Pancreas (tissue), 10 donors: ENCODE measurements around the gene SIDT1. TPM values are rescaled to one million over a fixed set of nuclear protein-coding genes. Genes with fewer than 3 reads are reported as not detected.

ENCODE experiments used
- ATAC-seq, 4 donors: fragments of 200-7000 bp; cut with Tn5 transposase; one replicate each; pipeline versions ENCODE4 v1.8.0 to v1.9.1; 2020; ENCODE audit warnings: mild to moderate bottlenecking in 4 of 4, moderate library complexity in 4 of 4
- DNase-seq, 6 donors: peaks; one replicate each; pipeline ENCODE4 v3.0.0-alpha.2; 2020
- FAIRE-seq: peaks from 2 replicates; lab custom pipeline; 2012; peaks lifted over from hg19 to GRCh38; lab: Jason Lieb, UNC
- H3K27ac ChIP-seq, 4 donors: fragments of 200-600 bp; sonication (generic); 1 replicate in 3 of 4; 2 replicates in 1 of 4; pipeline versions ENCODE4 v1.5.0 to v1.8.0; 2020
- H3K27me3 ChIP-seq, 4 donors: fragments of 200-600 bp; one replicate each; pipeline ENCODE4 v1.8.0; 2021
- H3K36me3 ChIP-seq, 3 donors: fragments of 200-600 bp; sonication (generic) in 1 of 3; one replicate each; pipeline versions ENCODE4 v1.5.0 to v1.8.0; 2020 to 2021
- H3K4me1 ChIP-seq, 3 donors: fragments of 200-600 bp; one replicate each; pipeline ENCODE4 v1.8.0; 2021
- H3K4me3 ChIP-seq, 4 donors: fragments of 200-600 bp; sonication (generic) in 2 of 4; one replicate each; pipeline versions ENCODE4 v1.5.0 to v1.8.0; 2020 to 2021
- H3K9me3 ChIP-seq, 4 donors: fragments of 200-600 bp; one replicate each; pipeline ENCODE4 v1.8.0; 2021
- CTCF ChIP-seq, 4 donors: fragments of 200-600 bp; sonication (generic) in 3 of 4; IDR thresholded peaks; one replicate each; pipeline versions ENCODE4 v1.5.0 to v1.8.0; 2021; ENCODE audit warnings: antibody characterized with exemption in 4 of 4
- WGBS, 2 donors: extraction: QIAGEN DNeasy Blood & Tissue Kit; methylation state at CpG; one replicate each; pipeline ENCODE4 v1.1.7; 2013; 5-methylcytosine and 5-hydroxymethylcytosine counted together
- intact Hi-C, 3 donors: fragments of 100-400 bp; cut with DNase I; formaldehyde crosslinking; loops; one replicate each; pipeline versions ENCODE4 v1.11.1 to v1.14.2; 2022
- polyA plus RNA-seq, 2 donors: library from polyadenylated mRNA; stranded (reverse); fragments of 200-250 nt; gene quantifications; one replicate each; pipeline ENCODE4 v1.2.3, GENCODE V29; 2013
- total RNA-seq, 6 donors: library from RNA; stranded (reverse); fragmentation: NEBNext Ultra II Directional in 4 of 6; extraction: Animal tissue kit (Norgen Biotek cat#: 25700) in 4 of 6; gene quantifications; one replicate each; pipeline versions ENCODE4 v1.2.1 to v1.2.4, GENCODE V29; 2021 to 2023
- donor health status: healthy with polysubstance abuse.
- donor health status: DM: no; HTN: no; CAD: no; lungs with moderate emphysema.
- donor health status: DM: no; HTN: no; CAD: no.
- donor health status: control.
- donor health status: control.
- donor health status: Bipolar disorder and iron deficiency.
- donor health status: DM: yes; HTN: yes; CAD: no.
- donor health status: DM: no; HTN: no; CAD: no.
- donor health status: DM: no; HTN: no; CAD: no.
- donor health status: DM: yes; HTN: yes; CAD: no.

SIDT1 gene
- total and polyA plus RNA-seq, 8 donors, result 0.28 to 2.6 (median 1.0) TPM

- no peak for FAIRE-seq
- no peak for DNase-seq
- ATAC-seq, result no peak
- Histone ChIP-seq H3K27ac (no peak overlapping the region), H3K4me3 (no peak overlapping the region), H3K9me3 (no peaks in the 10 kb centered on the region), H3K27me3 (no peaks in the 10 kb centered on the region), H3K4me1 (no peaks in the 10 kb centered on the region), H3K36me3 (peaks cover 0 to 16% (median 0%) of the 10 kb centered on the region in 3 donors)
- no peak for TF ChIP-seq CTCF (IDR thresholded peaks at IDR 0.05)
- 77 to 84% methylated on average over 5 of the region's 5 CpGs for WGBS, 2 donors
- intact Hi-C loops, result loop anchor here in 2 of 3 donors (5.0 to 10.0 kb wide), 3 partner anchors 76 to 129 kb away; no protein-coding TSS in a partner anchor
These were observed 33.9 kb upstream of the SIDT1 start for GRCh38 chr3:113498221-113499005.

- 25 to 33% methylated on average over 1 of the region's 1 CpG for WGBS, 2 donors
- H3K4me1 ChIP-seq, result no peaks in the 10 kb centered on the region
- no peak for DNase-seq
- FAIRE-seq, result no peak
- H3K4me3 ChIP-seq, result no peak overlapping the region
- no peak overlapping the region for H3K27ac ChIP-seq
- no peak for TF ChIP-seq CTCF (IDR thresholded peaks at IDR 0.05)
- no peaks in the 10 kb centered on the region for H3K27me3 ChIP-seq
- H3K36me3 ChIP-seq, result peaks cover 0 to 16% (median 0%) of the 10 kb centered on the region in 3 donors
- no peaks in the 10 kb centered on the region for H3K9me3 ChIP-seq
- no peak for ATAC-seq
- intact Hi-C loops, result loop anchor here in 2 of 3 donors (5.0 to 10.0 kb wide), 3 partner anchors 76 to 128 kb away; no protein-coding TSS in a partner anchor
These were observed 33.3 kb upstream of the SIDT1 start for GRCh38 chr3:113499081-113499480.

- ATAC-seq (no peak), DNase-seq (no peak), FAIRE-seq (no peak)
- intact Hi-C loops, result no loop called here
- Histone ChIP-seq H3K36me3 (peaks cover 0 to 16% (median 0%) of the 10 kb centered on the region in 3 donors), H3K4me1 (no peaks in the 10 kb centered on the region), H3K9me3 (no peaks in the 10 kb centered on the region), H3K27ac (no peak overlapping the region), H3K4me3 (no peak overlapping the region), H3K27me3 (no peaks in the 10 kb centered on the region)
- no peak for TF ChIP-seq CTCF (IDR thresholded peaks at IDR 0.05)
- 84 to 95% methylated on average over 2 of the region's 2 CpGs for WGBS, 2 donors
These were observed 30.8 kb upstream of the SIDT1 start for GRCh38 chr3:113501597-113501996.

- no peak overlapping the region for H3K27ac ChIP-seq
- intact Hi-C loops, result no loop called here
- TF ChIP-seq CTCF (IDR thresholded peaks at IDR 0.05), result no peak
- no peaks in the 10 kb centered on the region for H3K27me3 ChIP-seq
- H3K4me1 ChIP-seq, result no peaks in the 10 kb centered on the region
- DNase-seq, result no peak
- no peaks in the 10 kb centered on the region for H3K9me3 ChIP-seq
- no peak overlapping the region for H3K4me3 ChIP-seq
- H3K36me3 ChIP-seq, result no peaks in the 10 kb centered on the region
- ATAC-seq, result peak; percentile 27 to 54 (median 42)
- FAIRE-seq, result no peak
- 36 to 42% methylated on average over 3 of the region's 3 CpGs for WGBS, 2 donors
These were observed 26.5 kb upstream of the SIDT1 start for GRCh38 chr3:113505867-113506266.

- TF ChIP-seq CTCF (IDR thresholded peaks at IDR 0.05), result no peak
- H3K27ac ChIP-seq, result no peak overlapping the region
- no peak for ATAC-seq
- no peaks in the 10 kb centered on the region for H3K27me3 ChIP-seq
- no peak overlapping the region for H3K4me3 ChIP-seq
- no peaks in the 10 kb centered on the region for H3K9me3 ChIP-seq
- 56 to 64% methylated on average over 4 of the region's 4 CpGs for WGBS, 2 donors
- H3K4me1 ChIP-seq, result no peaks in the 10 kb centered on the region
- intact Hi-C loops, result no loop called here
- FAIRE-seq, result no peak
- no peak for DNase-seq
- no peaks in the 10 kb centered on the region for H3K36me3 ChIP-seq
These were observed 24.8 kb upstream of the SIDT1 start for GRCh38 chr3:113507501-113508067.
